CD4-positive, alpha-beta T cell treated with Interleukin-6 at 100 ng/mL for 8 hours (primary cell): ENCODE data around the gene TARS2.
A peak's percentile ranks its signal among the peaks of the same experiment; 100 is the strongest.

ENCODE experiments used
- DNase-seq: peaks from one replicate; pipeline ENCODE4 v3.0.0-alpha.2; 2020; ENCODE audit warnings: mixed read lengths, low spot score

The TARS2 gene

GRCh38 chr1:150486966-150487762 lies at the start of gene TARS2:
TSS of gene TARS2 (plus strand) at chr1:150487419. CDS start at chr1:150487451, 32 bp downstream.
- peak; percentile 97 for DNase-seq

DNA sequence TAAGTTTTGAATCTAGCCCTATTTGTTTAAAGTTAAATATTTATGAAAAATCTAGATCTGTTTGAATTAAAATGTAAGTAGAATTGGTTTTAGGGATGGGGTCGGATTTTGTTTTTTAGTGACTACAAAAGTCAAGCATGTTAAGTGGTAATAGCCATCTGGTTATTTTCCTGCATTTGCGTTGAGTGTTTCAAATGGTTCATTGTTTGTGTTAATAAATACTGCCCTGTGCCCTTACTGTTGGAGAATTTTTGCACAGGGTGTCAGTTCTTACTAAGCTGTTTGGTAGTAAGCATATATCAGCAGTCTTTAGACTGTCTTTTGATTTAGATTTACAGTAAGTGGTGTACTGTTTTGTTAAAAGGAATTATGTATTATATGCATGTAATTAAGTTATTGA lies 46.1 kb upstream of the TARS2 start:
- no peak for DNase-seq

- DNase-seq, result no peak
These were observed 43.0 kb upstream of the TARS2 start for GRCh38 chr1:150444232-150444631.

GRCh38 chr1:150456146-150456647 lies 31.0 kb upstream of the TARS2 start:
- DNase-seq, result no peak

GRCh38 chr1:150464422-150464826 lies 22.8 kb upstream of the TARS2 start:
- peak; percentile 67 for DNase-seq

GRCh38 chr1:150466964-150467363 lies 20.3 kb upstream of the TARS2 start:
- no peak for DNase-seq

DNA sequence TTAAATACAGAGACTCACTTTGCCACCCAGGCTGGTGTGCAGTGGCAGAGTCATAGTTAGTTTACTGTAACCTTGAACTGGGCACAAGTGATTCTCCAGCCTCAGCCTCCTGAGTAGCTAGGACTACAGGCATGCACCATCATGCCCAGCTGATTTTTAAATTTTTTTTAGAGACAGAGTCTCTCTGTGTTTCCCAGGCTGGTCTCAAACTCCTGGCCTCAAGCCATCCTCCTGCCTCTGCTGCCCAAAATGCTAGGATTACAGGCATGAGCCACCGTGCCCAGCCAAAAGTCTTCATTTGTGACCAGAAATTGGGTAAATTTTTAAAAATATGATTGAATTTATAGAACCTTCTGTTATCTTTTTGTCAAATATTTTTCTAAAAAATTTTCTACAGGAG lies 17.9 kb upstream of the TARS2 start:
- DNase-seq, result no peak

DNA sequence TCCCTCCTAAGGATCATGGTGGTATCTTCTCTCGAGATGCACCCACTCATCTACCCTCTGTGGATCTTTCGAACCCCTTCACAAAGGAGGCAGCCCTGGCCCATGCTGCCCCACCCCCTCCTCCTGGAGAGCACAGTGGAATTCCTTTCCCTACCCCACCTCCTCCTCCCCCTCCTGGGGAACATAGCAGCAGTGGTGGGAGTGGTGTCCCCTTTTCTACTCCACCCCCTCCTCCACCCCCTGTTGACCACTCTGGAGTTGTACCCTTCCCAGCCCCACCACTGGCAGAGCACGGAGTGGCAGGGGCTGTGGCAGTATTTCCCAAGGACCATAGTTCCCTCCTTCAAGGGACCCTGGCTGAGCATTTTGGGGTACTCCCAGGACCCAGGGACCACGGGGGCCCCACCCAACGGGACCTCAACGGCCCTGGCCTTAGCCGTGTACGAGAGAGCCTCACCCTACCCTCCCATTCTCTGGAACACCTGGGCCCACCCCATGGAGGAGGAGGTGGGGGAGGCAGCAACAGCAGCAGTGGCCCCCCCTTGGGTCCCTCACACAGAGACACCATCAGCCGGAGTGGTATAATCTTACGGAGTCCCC lies 14.5 kb upstream of the TARS2 start:
- DNase-seq, result no peak

DNA sequence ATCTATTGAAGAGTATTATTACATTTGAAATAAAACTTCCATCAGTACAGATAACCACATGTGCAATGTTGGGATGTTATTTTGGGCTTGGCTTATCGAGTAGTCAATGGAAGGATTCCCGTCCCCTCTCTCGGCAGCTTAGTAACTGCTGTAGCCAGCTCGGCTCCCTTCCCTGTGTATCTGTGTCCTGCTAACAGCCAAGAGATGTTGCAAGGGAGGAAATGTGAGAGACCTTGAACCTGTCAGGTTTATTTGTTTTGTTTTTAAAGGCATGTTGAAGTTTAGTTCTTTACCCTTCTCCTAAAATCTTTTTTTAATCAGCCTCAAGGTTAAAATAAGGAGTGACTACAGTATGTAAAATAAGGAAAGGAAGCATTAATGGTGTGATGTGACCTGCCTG lies 13.6 kb upstream of the TARS2 start:
- no peak for DNase-seq

DNA sequence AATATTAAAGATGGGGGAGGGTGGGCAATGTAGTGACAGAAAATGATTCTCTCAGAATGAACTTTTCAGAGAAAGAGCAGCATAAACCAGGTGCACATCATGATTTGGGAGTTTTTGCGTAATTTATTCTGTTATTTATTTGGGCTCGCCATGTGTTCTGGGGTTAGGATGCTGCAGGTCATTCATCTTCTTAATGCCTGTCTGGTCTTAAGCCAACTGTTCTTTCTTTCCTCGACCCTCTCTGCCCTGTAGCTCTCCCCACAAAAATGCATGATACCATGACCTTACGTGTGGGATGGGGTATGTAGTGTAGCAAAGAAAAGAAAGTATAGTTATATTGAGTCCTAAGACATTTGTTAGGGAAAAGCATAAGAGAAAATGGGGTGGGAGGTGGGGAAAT lies 12.3 kb upstream of the TARS2 start:
- DNase-seq, result no peak

GRCh38 chr1:150476754-150477153 lies 10.5 kb upstream of the TARS2 start:
- DNase-seq, result no peak

- DNase-seq, result no peak
These were observed 9.9 kb upstream of the TARS2 start for GRCh38 chr1:150477320-150477719.

GRCh38 chr1:150477733-150478132 lies 9.5 kb upstream of the TARS2 start:
- no peak for DNase-seq

- DNase-seq, result no peak
These were observed 7.8 kb upstream of the TARS2 start for GRCh38 chr1:150479370-150479769.

GRCh38 chr1:150479927-150480352 lies 7.3 kb upstream of the TARS2 start:
- DNase-seq, result no peak

DNA sequence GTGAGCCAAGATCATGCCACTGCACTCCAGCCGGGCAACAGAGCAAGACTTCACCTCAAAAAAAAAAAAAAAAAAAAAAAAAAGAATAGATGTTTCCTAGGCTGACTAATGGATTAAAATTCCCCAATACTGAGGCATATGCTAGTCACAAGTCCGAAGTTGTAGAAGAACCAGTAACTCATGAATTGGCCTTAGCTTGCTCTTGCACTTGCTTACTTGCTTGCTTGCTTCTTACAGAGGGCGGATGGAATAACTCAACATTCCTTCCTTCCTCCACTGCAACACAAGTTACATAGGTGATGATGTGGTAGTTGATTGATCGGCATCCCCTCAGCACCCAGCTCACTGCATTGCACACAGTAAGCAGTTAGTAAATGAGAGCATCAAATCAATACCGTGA lies 2.8 kb upstream of the TARS2 start:
- no peak for DNase-seq

- no peak for DNase-seq
These were observed 2.4 kb upstream of the TARS2 start for GRCh38 chr1:150484861-150485260.

DNA sequence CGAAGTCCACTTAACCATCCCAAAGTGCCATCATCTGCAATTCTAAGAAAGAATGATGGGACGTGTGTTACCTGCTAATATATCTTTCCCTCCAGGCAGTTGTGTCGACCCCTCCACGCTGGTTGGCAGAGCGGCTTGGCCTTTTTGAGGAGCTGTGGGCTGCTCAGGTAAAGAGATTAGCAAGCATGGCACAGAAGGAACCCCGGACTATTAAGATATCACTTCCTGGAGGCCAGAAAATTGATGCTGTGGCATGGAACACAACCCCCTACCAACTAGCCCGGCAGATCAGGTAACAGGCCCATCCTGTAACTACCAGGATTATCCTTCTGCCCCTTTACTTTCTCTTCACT lies 520 bp downstream of the TARS2 start:
- DNase-seq, result no peak

DNA sequence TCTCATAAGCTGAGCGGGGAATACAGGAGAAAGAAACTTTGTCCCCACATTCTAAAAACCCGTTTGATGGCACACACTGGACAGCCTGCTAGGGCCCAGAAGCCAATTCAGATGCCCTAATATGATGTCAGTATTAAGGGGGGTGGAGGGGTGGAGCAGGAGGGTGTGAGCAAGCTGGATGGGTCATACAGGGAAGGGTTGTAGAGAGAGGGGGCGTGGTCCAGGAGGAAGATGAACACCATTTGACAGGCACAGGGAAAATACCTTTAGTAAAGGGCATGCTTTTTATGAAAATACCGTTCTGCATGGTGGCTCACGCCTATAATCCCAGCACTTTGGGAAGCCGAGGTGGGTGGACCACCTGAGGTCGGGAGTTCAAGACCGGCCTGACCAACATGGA lies 6.0 kb downstream of the TARS2 start:
- no peak for DNase-seq

DNA sequence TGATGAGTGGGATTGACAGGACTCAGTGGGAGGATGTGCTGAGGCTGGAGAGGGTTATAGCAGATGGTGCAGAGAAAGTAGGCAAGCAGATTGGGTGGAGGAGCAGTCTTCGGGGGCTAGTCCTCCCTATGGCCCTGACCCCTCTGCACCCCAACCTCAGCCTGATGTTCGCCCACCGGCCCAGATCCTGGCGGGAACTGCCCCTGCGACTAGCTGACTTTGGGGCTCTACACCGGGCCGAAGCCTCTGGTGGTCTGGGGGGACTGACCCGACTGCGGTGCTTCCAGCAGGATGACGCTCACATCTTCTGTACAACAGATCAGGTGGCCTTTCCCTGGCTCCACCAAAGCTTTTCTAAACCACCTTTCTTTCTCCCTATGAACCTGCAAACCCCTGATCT lies 11.1 kb downstream of the TARS2 start:
- no peak for DNase-seq

GRCh38 chr1:150505431-150505830 lies 18.2 kb downstream of the TARS2 start:
- DNase-seq, result no peak

- DNase-seq, result no peak
These were observed 21.0 kb downstream of the TARS2 start, which contains the start of gene ECM1 for GRCh38 chr1:150507912-150508864. TSS of gene ECM1 (plus strand) at chr1:150508109. CDS start at chr1:150508210, 101 bp downstream.
